Cardiac muscle cell (in vitro differentiated cells and primary cell): ENCODE data around the gene CD209. TPM values are rescaled to one million over a fixed set of nuclear protein-coding genes. Genes with fewer than 3 reads are reported as not detected.
"Not testable (repeated sequence)": the region's sequence is repeated elsewhere in the genome, so short reads cannot be mapped to it uniquely, and the experiment has no call there.

Source experiments
- DNase-seq, 2 donors: peaks; one replicate each; pipeline versions ENCODE4 v3.0.0 to v3.0.0-alpha.2; 2010 to 2017; ENCODE audit warnings: low read depth in 1 of 2, low spot score in 1 of 2
- H3K27ac ChIP-seq: fragments of 200-600 bp; sonication (generic); 2 replicates; pipeline ENCODE4 v1.5.1; 2016
- H3K27me3 ChIP-seq: fragments of 200-600 bp; sonication (generic); 2 replicates; pipeline ENCODE4 v1.6.0; 2016; ENCODE audit warnings: control low read depth
- H3K36me3 ChIP-seq: fragments of 200-600 bp; sonication (generic); 2 replicates; pipeline ENCODE4 v1.5.1; 2016; ENCODE audit warnings: control low read depth
- H3K4me1 ChIP-seq: fragments of 200-600 bp; sonication (generic); 2 replicates; pipeline ENCODE4 v1.8.1; 2017; ENCODE audit warnings: low read depth, mild to moderate bottlenecking, mixed run types
- H3K4me3 ChIP-seq: fragments of 200-600 bp; sonication (generic); 2 replicates; pipeline ENCODE4 v1.5.1; 2016; ENCODE audit warnings: mild to moderate bottlenecking
- H3K9me3 ChIP-seq: fragments of 200-600 bp; sonication (generic); 2 replicates; pipeline ENCODE4 v1.5.1; 2017; ENCODE audit warnings: low read depth, mild to moderate bottlenecking, control low read depth
- polyA plus RNA-seq: library from polyadenylated mRNA; unstranded; fragments of >200 nt; fragmentation: Nextera tagmentation; extraction: Ambion mirVana; gene quantifications from 2 replicates; pipeline ENCODE4 v1.2.1, GENCODE V29; 2016
- total RNA-seq: library from RNA; depleted of rRNA; stranded (reverse); fragments of >200 nt; gene quantifications from 2 replicates; pipeline ENCODE4 v1.2.3, GENCODE V29; 2016
- TF ChIP-seq, protein P1 (sequence below): IDR thresholded peaks from 2 replicates; pipeline ENCODE4 v1.5.1; 2012; ENCODE audit warnings: low read depth, mild to moderate bottlenecking, low read length

The CD209 gene
- total RNA-seq (not detected in 2 replicates), polyA plus RNA-seq (not detected in 2 replicates)

- Histone ChIP-seq H3K36me3 (no peaks in the 10 kb centered on the region), H3K27ac (no peak within 1 kb of the TSS), H3K9me3 (no peaks in the 10 kb centered on the region), H3K27me3 (no peaks in the 10 kb centered on the region), H3K4me3 (no peak within 1 kb of the TSS), H3K4me1 (no peaks in the 10 kb centered on the region)
- no peak for DNase-seq
- TF ChIP-seq, protein P1, sequence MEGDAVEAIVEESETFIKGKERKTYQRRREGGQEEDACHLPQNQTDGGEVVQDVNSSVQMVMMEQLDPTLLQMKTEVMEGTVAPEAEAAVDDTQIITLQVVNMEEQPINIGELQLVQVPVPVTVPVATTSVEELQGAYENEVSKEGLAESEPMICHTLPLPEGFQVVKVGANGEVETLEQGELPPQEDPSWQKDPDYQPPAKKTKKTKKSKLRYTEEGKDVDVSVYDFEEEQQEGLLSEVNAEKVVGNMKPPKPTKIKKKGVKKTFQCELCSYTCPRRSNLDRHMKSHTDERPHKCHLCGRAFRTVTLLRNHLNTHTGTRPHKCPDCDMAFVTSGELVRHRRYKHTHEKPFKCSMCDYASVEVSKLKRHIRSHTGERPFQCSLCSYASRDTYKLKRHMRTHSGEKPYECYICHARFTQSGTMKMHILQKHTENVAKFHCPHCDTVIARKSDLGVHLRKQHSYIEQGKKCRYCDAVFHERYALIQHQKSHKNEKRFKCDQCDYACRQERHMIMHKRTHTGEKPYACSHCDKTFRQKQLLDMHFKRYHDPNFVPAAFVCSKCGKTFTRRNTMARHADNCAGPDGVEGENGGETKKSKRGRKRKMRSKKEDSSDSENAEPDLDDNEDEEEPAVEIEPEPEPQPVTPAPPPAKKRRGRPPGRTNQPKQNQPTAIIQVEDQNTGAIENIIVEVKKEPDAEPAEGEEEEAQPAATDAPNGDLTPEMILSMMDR, result no peak
Measured at GRCh38 chr19:7746903-7747884, at the start of gene CD209. Gene CD209 (minus strand): TSS chr19:7747534. CDS start chr19:7747511, 23 bp downstream.

- TF ChIP-seq, protein P1, result no peak
- Histone ChIP-seq H3K9me3 (no peaks in the 10 kb centered on the region), H3K27me3 (peaks cover 15% of the 10 kb centered on the region), H3K4me3 (no peak overlapping the region), H3K36me3 (no peaks in the 10 kb centered on the region), H3K27ac (no peak overlapping the region), H3K4me1 (no peaks in the 10 kb centered on the region)
- no peak for DNase-seq
Measured at GRCh38 chr19:7795555-7796161, 48.3 kb upstream of the CD209 start.

DNA sequence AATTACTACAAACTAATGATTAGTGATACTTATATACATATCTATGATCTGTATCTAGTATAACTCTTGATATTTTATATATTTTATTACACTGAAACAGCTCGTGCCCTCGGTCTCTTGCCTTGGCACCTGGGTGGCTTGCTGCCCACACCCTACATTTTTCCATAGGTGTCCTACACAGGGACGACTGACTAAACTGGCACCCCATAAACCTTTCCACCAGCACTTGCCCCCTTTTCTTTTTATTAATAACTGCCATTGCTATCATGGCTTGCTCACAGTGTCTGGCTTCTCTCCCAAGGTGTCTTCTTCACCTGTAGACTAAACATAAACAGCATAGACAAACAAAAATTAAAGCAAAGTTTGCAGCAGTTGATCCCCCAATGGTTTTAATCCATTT lies 46.2 kb upstream of the CD209 start:
- Histone ChIP-seq H3K27me3 (peaks cover 30% of the 10 kb centered on the region), H3K36me3 (no peaks in the 10 kb centered on the region), H3K4me1 (no peaks in the 10 kb centered on the region), H3K9me3 (no peaks in the 10 kb centered on the region), H3K27ac (no peak overlapping the region), H3K4me3 (no peak overlapping the region)
- DNase-seq, result no peak
- TF ChIP-seq, protein P1, result no peak

GRCh38 chr19:7792701-7793100 lies 45.4 kb upstream of the CD209 start:
- H3K4me3 ChIP-seq, DNase-seq, H3K4me1 ChIP-seq, H3K27ac ChIP-seq, H3K36me3 ChIP-seq, H3K9me3 ChIP-seq: not testable (repeated sequence)
- peaks cover 37% of the 10 kb centered on the region for H3K27me3 ChIP-seq

GRCh38 chr19:7792281-7792680 lies 44.9 kb upstream of the CD209 start:
- Histone ChIP-seq H3K4me1 (no peaks in the 10 kb centered on the region), H3K27me3 (peaks cover 42% of the 10 kb centered on the region), H3K9me3 (no peaks in the 10 kb centered on the region), H3K36me3 (no peaks in the 10 kb centered on the region), H3K4me3 (no peak overlapping the region), H3K27ac (no peak overlapping the region)
- DNase-seq, result peak; percentile 18 to 46
- TF ChIP-seq, protein P1, result no peak

DNA sequence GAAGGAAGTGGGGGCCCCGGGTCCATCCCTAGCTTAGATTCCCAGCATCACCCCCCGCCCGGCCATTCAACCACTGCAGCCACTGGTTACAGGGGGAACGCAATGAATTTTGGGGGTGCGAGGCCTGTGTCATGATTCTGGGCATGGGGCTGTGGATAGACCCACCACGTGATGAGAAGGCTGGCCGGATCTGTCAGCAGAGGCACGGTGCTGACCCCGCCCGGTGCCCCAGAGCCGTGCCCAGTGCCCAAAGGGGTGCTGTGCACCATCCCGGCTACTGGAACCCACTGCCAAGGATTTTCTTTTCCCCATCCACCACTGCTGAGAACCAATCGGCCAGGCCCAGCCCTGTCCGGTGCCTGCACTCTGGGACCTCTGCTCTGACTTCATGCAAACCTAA lies 43.1 kb upstream of the CD209 start:
- TF ChIP-seq, protein P1, result no peak

More for the DNA sequence above, 43.1 kb upstream of the CD209 start:
- no peak overlapping the region for H3K27ac ChIP-seq
- no peaks in the 10 kb centered on the region for H3K9me3 ChIP-seq
- DNase-seq, result no peak
- no peaks in the 10 kb centered on the region for H3K4me1 ChIP-seq
- H3K4me3 ChIP-seq, result no peak overlapping the region
- H3K27me3 ChIP-seq, result peaks cover 59% of the 10 kb centered on the region
- H3K36me3 ChIP-seq, result no peaks in the 10 kb centered on the region
